HepG2 (cell line): ENCODE measurements around the gene C19orf85. TPM values are rescaled to one million over a fixed set of nuclear protein-coding genes. Genes with fewer than 3 reads are reported as not detected.

Experiments
- CREM ChIP-seq, 2 experiments: sonication (generic) in 1 of 2; formaldehyde crosslinking in 1 of 2; IDR thresholded peaks; 2 replicates each; pipeline versions ENCODE4 v1.4.0 to v1.6.1; 2016 to 2020; ENCODE audit warnings: antibody characterized with exemption in 1 of 2, mild to moderate bottlenecking in 1 of 2, missing genetic modification reagents in 1 of 2
- CTCF ChIP-seq: sonication (generic); formaldehyde crosslinking; IDR thresholded peaks from 2 replicates; pipeline ENCODE4 v1.5.0; 2020; ENCODE audit warnings: mild to moderate bottlenecking, missing genetic modification reagents, moderate library complexity
- HNRNPLL ChIP-seq: fragments of 200-400 bp; formaldehyde crosslinking; IDR thresholded peaks from 2 replicates; pipeline ENCODE4 v1.6.1; 2017; ENCODE audit warnings: mild to moderate bottlenecking, low read depth, low read length; ENCODE audit not compliant: poor library complexity, severe bottlenecking
- MIXL1 ChIP-seq: IDR thresholded peaks from 2 replicates; pipeline ENCODE4 v1.6.1; 2016
- MTF1 ChIP-seq: sonication (generic); formaldehyde crosslinking; IDR thresholded peaks from 2 replicates; pipeline ENCODE4 v1.5.0; 2020; ENCODE audit warnings: missing genetic modification reagents
- RFX5 ChIP-seq: IDR thresholded peaks from 2 replicates; pipeline ENCODE4 v1.6.1; 2011; ENCODE audit warnings: low read depth, low read length, improper control_type of control experiment
- SRSF4 ChIP-seq: fragments of 200-400 bp; formaldehyde crosslinking; IDR thresholded peaks from one replicate; pipeline ENCODE4 v1.6.1; 2018; ENCODE audit warnings: mild to moderate bottlenecking, low read depth, low read length, moderate library complexity; ENCODE audit not compliant: poor library complexity, severe bottlenecking
- USF2 ChIP-seq, 2 experiments: sonication (generic) in 1 of 2; formaldehyde crosslinking in 1 of 2; IDR thresholded peaks; 2 replicates each; pipeline versions ENCODE4 v1.5.1 to v1.6.1; 2011 to 2020; ENCODE audit warnings: borderline replicate concordance in 1 of 2, low read depth in 1 of 2, low read length in 1 of 2, mild to moderate bottlenecking in 1 of 2, missing genetic modification reagents in 1 of 2, moderate library complexity in 1 of 2
- ZBTB44 ChIP-seq: sonication (generic); formaldehyde crosslinking; IDR thresholded peaks from 2 replicates; pipeline ENCODE4 v1.4.0; 2020; ENCODE audit warnings: missing genetic modification reagents
- ZFP41 ChIP-seq: sonication (generic); formaldehyde crosslinking; IDR thresholded peaks from 2 replicates; pipeline ENCODE4 v1.4.0; 2020; ENCODE audit warnings: mild to moderate bottlenecking, missing genetic modification reagents, borderline replicate concordance
- ZNF543 ChIP-seq: sonication (generic); formaldehyde crosslinking; IDR thresholded peaks from 2 replicates; pipeline ENCODE4 v1.4.0; 2020; ENCODE audit warnings: mild to moderate bottlenecking, missing genetic modification reagents
- ZNF552 ChIP-seq: sonication (generic); formaldehyde crosslinking; IDR thresholded peaks from 2 replicates; pipeline ENCODE4 v1.9.0; 2022; ENCODE audit warnings: missing genetic modification reagents, mild to moderate bottlenecking, borderline replicate concordance
- ZNF558 ChIP-seq: sonication (generic); formaldehyde crosslinking; IDR thresholded peaks from 2 replicates; pipeline ENCODE4 v1.9.0; 2022; ENCODE audit warnings: mild to moderate bottlenecking, missing genetic modification reagents, borderline replicate concordance
- ZNF570 ChIP-seq: sonication (generic); formaldehyde crosslinking; IDR thresholded peaks from 2 replicates; pipeline ENCODE4 v1.4.0; 2020; ENCODE audit warnings: mild to moderate bottlenecking, missing genetic modification reagents, borderline replicate concordance
- ZNF589 ChIP-seq: sonication (generic); formaldehyde crosslinking; conservative IDR thresholded peaks from 2 replicates; pipeline ENCODE4 v1.8.0; 2022; ENCODE audit warnings: mild to moderate bottlenecking, moderate library complexity, missing genetic modification reagents
- ZNF619 ChIP-seq: sonication (generic); formaldehyde crosslinking; IDR thresholded peaks from 2 replicates; pipeline ENCODE4 v1.4.0; 2020; ENCODE audit warnings: mild to moderate bottlenecking, missing genetic modification reagents
- ZNF747 ChIP-seq: sonication (generic); formaldehyde crosslinking; IDR thresholded peaks from 2 replicates; pipeline ENCODE4 v1.8.1; 2023; ENCODE audit warnings: missing genetic modification reagents, mild to moderate bottlenecking, borderline replicate concordance
- polyA plus RNA-seq, 8 experiments: library from polyadenylated mRNA; depleted of rRNA in 3 of 8; stranded (reverse) in 7 of 8; unstranded in 1 of 8; fragments of >200 nt; fragmentation: Illumina TruSeq in 4 of 8; extraction: Trizol in 4 of 8; gene quantifications; 2 replicates each; pipeline versions ENCODE4 v1.2.1 to v1.2.3, GENCODE V29; 2011 to 2016; ENCODE audit warnings: low read depth in 4 of 8, missing spikeins in 1 of 8, mixed read lengths in 1 of 8; ENCODE audit not compliant: insufficient read depth in 1 of 8
- total RNA-seq, 5 experiments: library from RNA; depleted of rRNA; stranded (reverse); fragments of >200 nt; fragmentation: Illumina TruSeq; extraction: Trizol; gene quantifications; 2 replicates each; pipeline ENCODE4 v1.2.3, GENCODE V29; 2016; ENCODE audit warnings: low read depth in 1 of 5
- TF ChIP-seq, protein P1 (sequence below): sonication (generic); formaldehyde crosslinking; IDR thresholded peaks from 2 replicates; pipeline ENCODE4 v1.4.0; 2020; ENCODE audit warnings: missing genetic modification reagents
- TF ChIP-seq, protein P2 (sequence below): sonication (generic); formaldehyde crosslinking; IDR thresholded peaks from 2 replicates; pipeline ENCODE4 v1.4.0; 2020; ENCODE audit warnings: mild to moderate bottlenecking, missing genetic modification reagents, borderline replicate concordance

Gene C19orf85
- total and polyA plus RNA-seq, 2 of the 13 experiments (the other 11 are each of a cell fraction or from before 2014, with no cell fraction given), result not detected

DNA sequence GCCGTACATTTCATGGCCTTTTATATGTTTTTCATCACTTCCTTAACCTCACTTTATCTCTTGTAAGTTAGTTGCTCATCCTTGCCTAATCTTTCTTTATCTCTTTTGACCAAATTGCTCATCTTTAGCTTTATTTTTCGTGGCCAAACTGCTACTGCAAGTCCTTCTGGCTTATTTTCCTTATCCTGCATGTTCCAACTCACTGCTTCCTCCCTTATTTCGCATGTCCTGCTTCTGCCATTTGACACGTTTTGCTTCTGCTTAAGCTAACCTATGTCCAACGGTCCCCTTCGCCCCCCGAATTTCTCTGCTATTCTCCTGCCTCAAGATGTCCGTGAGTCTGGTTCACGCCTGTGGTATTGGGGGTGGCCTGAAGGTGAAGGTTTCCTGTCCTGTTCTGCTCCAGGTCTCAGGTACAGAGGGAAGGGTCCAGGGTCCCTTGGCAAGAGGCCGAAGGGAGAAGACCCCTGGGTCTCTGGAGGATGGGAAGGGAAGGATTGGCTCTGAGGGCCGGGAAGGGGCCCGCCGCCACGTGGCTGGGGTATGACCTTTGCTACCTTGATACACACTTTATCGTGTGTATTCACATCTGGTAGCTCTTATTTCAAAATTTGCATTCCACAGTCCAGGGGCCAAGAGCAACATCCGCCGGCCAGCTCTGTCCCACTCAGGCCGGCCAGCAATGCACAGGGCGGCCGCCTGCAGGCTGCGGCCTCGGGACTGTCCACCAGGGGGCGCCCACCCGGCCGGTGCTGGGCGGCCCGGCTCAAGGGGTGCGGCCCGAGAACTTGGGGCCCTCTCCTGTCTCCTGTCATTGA is 2.9 kb upstream of the C19orf85 start (continued):
- no peak for TF ChIP-seq ZNF558 (CRISPR knock-in tag)
- TF ChIP-seq USF2 (IDR thresholded peaks at IDR 0.05; ENCODE audit: low read depth, low read length), result no peak
- TF ChIP-seq USF2 (CRISPR knock-in tag; IDR thresholded peaks at IDR 0.05; ENCODE audit: borderline replicate concordance), result no peak
- no peak for TF ChIP-seq ZNF589 (CRISPR knock-in tag)
- no peak for TF ChIP-seq MIXL1 (CRISPR knock-in tag)
- TF ChIP-seq HNRNPLL, result peak; percentile 26
- TF ChIP-seq ZNF747, result peak; percentile 61; the same call in 1 of the 2 replicates
- TF ChIP-seq, protein P1, sequence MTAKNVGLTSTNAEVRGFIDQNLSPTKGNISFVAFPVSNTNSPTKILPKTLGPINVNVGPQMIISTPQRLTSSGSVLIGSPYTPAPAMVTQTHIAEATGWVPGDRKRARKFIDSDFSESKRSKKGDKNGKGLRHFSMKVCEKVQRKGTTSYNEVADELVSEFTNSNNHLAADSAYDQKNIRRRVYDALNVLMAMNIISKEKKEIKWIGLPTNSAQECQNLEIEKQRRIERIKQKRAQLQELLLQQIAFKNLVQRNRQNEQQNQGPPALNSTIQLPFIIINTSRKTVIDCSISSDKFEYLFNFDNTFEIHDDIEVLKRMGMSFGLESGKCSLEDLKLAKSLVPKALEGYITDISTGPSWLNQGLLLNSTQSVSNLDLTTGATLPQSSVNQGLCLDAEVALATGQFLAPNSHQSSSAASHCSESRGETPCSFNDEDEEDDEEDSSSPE (CRISPR knock-in tag), result 0 out of 2 replicates have a peak, but pooled peaks have one; percentile 48
- no peak for TF ChIP-seq RFX5
- TF ChIP-seq, protein P2, sequence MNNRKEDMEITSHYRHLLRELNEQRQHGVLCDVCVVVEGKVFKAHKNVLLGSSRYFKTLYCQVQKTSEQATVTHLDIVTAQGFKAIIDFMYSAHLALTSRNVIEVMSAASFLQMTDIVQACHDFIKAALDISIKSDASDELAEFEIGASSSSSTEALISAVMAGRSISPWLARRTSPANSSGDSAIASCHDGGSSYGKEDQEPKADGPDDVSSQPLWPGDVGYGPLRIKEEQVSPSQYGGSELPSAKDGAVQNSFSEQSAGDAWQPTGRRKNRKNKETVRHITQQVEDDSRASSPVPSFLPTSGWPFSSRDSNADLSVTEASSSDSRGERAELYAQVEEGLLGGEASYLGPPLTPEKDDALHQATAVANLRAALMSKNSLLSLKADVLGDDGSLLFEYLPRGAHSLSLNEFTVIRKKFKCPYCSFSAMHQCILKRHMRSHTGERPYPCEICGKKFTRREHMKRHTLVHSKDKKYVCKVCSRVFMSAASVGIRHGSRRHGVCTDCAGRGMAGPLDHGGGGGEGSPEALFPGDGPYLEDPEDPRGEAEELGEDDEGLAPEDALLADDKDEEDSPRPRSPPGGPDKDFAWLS (CRISPR knock-in tag), result no peak
- TF ChIP-seq ZNF543 (CRISPR knock-in tag), result no peak
- TF ChIP-seq MTF1, result no peak
- no peak for TF ChIP-seq ZFP41
- no peak for TF ChIP-seq CREM (IDR thresholded peaks at IDR 0.05)
- TF ChIP-seq CREM (CRISPR knock-in tag; IDR thresholded peaks at IDR 0.05), result no peak
- TF ChIP-seq CTCF (CRISPR knock-in tag), result peak; percentile 88
- TF ChIP-seq ZNF619 (CRISPR knock-in tag), result no peak
- TF ChIP-seq ZBTB44 (CRISPR knock-in tag), result no peak
- no peak for TF ChIP-seq ZNF570 (CRISPR knock-in tag)
- TF ChIP-seq ZNF552, result no peak
- TF ChIP-seq SRSF4, result no peak
